ENCODE measurements around the gene ADAMTS12. TPM values are rescaled to one million over a fixed set of nuclear protein-coding genes. Genes with fewer than 3 reads are reported as not detected.

Gene ADAMTS12
- total and polyA plus RNA-seq, 10 of the 15 experiments (the other 5 are each of a cell fraction or from before 2014, with no cell fraction given), result 0.11 to 35.8 (median 20.7) TPM

DNA sequence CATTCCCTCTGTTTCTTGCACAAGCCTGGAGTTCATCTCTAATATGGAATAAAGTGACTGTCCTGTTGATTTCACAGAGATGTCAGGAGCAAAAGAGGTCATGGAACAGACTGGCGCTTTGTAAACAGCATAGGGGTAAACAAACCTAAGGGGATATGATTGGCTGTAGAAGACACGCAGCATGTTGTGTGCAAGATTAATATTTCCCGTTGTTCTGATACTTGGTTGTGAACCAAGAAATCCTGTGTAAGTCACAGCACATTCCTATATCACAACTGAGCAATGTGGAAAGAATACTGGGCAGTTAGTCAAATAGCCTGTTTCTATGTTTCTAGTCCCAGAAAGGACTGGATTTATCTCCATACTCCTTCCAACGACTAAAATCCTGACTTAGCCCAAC, 3.2 kb downstream of the ADAMTS12 start:
- H3K27me3 ChIP-seq (replicated peaks in 1 of 2; ENCODE audit: control insufficient read depth in 2 of 2, insufficient read depth in 2 of 2, low read length in 1 of 2), result no peaks in the 10 kb centered on the region
- H3K4me1 ChIP-seq (ENCODE audit: control insufficient read depth, insufficient read depth, low read length), result peaks cover 5% of the 10 kb centered on the region
- ChIA-PET CTCF (no interaction called here), RAD21 (ENCODE audit: unreplicated experiment) (no interaction called here), SMC1A (ENCODE audit: uncharacterized antibody, unreplicated experiment) (no interaction called here), POLR2A (no interaction called here)
- H3K36me3 ChIP-seq (ENCODE audit: control insufficient read depth in 2 of 2, insufficient read depth in 2 of 2, low read length in 1 of 2), result no peaks in the 10 kb centered on the region
- peak overlapping the region; percentile 53 for H3K4me2 ChIP-seq (ENCODE audit: control insufficient read depth, insufficient read depth)
- no peak for DNase-seq (ENCODE audit: low read depth, low spot score)
- in situ Hi-C loops (cut with MboI) (no loop called here), intact Hi-C loops (cut with micrococcal nuclease; ENCODE audit: unreplicated experiment) (no loop called here)
- 0 out of 2 replicates have a peak overlapping the region, but pooled peaks have one; percentile 17 for H3K4me3 ChIP-seq
- H3K79me2 ChIP-seq (ENCODE audit: control insufficient read depth, insufficient read depth, low read length), result peaks cover 15% of the 10 kb centered on the region
- FAIRE-seq, result no peak
- H2AFZ ChIP-seq (ENCODE audit: control insufficient read depth, low read depth, low read length), result no peak overlapping the region
- no peak for ATAC-seq
- H3K27ac ChIP-seq (ENCODE audit: control insufficient read depth, insufficient read depth), result peak overlapping the region; percentile 4; the same call in 1 of the 2 replicates
- no peaks in the 10 kb centered on the region; the same call in 2 of the 3 replicates for H3K9me3 ChIP-seq (replicated peaks; ENCODE audit: control insufficient read depth, insufficient read depth, low read length)
- TF ChIP-seq NFYA (IDR thresholded peaks at IDR 0.05; ENCODE audit: borderline replicate concordance, low read depth, low read length), result no peak
- TF ChIP-seq, protein P1, sequence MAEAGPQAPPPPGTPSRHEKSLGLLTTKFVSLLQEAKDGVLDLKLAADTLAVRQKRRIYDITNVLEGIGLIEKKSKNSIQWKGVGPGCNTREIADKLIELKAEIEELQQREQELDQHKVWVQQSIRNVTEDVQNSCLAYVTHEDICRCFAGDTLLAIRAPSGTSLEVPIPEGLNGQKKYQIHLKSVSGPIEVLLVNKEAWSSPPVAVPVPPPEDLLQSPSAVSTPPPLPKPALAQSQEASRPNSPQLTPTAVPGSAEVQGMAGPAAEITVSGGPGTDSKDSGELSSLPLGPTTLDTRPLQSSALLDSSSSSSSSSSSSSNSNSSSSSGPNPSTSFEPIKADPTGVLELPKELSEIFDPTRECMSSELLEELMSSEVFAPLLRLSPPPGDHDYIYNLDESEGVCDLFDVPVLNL (IDR thresholded peaks at IDR 0.05; ENCODE audit: low read depth, low read length), result no peak
- no peak for TF ChIP-seq TCF12 (IDR thresholded peaks at IDR 0.05; ENCODE audit: low read depth, low read length)
- no peak for TF ChIP-seq ETV6 (conservative IDR thresholded peaks at IDR 0.05 in 1 of 2, IDR thresholded peaks at IDR 0.05 in 1 of 2; ENCODE audit: borderline replicate concordance in 1 of 2, low read depth in 1 of 2)
- no peak for TF ChIP-seq IRF4 (IDR thresholded peaks at IDR 0.05; ENCODE audit: low read depth, low read length)
- TF ChIP-seq, protein P2, sequence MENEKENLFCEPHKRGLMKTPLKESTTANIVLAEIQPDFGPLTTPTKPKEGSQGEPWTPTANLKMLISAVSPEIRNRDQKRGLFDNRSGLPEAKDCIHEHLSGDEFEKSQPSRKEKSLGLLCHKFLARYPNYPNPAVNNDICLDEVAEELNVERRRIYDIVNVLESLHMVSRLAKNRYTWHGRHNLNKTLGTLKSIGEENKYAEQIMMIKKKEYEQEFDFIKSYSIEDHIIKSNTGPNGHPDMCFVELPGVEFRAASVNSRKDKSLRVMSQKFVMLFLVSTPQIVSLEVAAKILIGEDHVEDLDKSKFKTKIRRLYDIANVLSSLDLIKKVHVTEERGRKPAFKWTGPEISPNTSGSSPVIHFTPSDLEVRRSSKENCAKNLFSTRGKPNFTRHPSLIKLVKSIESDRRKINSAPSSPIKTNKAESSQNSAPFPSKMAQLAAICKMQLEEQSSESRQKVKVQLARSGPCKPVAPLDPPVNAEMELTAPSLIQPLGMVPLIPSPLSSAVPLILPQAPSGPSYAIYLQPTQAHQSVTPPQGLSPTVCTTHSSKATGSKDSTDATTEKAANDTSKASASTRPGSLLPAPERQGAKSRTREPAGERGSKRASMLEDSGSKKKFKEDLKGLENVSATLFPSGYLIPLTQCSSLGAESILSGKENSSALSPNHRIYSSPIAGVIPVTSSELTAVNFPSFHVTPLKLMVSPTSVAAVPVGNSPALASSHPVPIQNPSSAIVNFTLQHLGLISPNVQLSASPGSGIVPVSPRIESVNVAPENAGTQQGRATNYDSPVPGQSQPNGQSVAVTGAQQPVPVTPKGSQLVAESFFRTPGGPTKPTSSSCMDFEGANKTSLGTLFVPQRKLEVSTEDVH (IDR thresholded peaks at IDR 0.05; ENCODE audit: low read depth, partially characterized antibody), result no peak
- TF ChIP-seq NFIC (IDR thresholded peaks at IDR 0.05; ENCODE audit: low read depth, low read length), result no peak
- no peak for TF ChIP-seq BCL11A (IDR thresholded peaks at IDR 0.05; ENCODE audit: low read depth, low read length)
- no peak for TF ChIP-seq STAT3 (IDR thresholded peaks at IDR 0.05; ENCODE audit: low read depth, low read length)
- TF ChIP-seq CHD1 (IDR thresholded peaks at IDR 0.05; ENCODE audit: low read depth, low read length), result no peak
- TF ChIP-seq FOXK2 (IDR thresholded peaks at IDR 0.05), result no peak
- no peak for TF ChIP-seq ZBED1 (IDR thresholded peaks at IDR 0.05; ENCODE audit: borderline replicate concordance)
- TF ChIP-seq HCFC1 (IDR thresholded peaks at IDR 0.05; ENCODE audit: low read length), result no peak
- no peak for TF ChIP-seq RB1 (IDR thresholded peaks at IDR 0.05; ENCODE audit: borderline replicate concordance)
- TF ChIP-seq, protein P3, sequence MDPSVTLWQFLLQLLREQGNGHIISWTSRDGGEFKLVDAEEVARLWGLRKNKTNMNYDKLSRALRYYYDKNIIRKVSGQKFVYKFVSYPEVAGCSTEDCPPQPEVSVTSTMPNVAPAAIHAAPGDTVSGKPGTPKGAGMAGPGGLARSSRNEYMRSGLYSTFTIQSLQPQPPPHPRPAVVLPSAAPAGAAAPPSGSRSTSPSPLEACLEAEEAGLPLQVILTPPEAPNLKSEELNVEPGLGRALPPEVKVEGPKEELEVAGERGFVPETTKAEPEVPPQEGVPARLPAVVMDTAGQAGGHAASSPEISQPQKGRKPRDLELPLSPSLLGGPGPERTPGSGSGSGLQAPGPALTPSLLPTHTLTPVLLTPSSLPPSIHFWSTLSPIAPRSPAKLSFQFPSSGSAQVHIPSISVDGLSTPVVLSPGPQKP (IDR thresholded peaks at IDR 0.05; ENCODE audit: low read depth, low read length), result no peak
- H3K9ac ChIP-seq (ENCODE audit: control insufficient read depth, insufficient read depth, low read length), result no peak overlapping the region
- BruUV-seq (replicated peaks), result no TSS peak
- WGBS (ENCODE audit: insufficient coverage, insufficient replicate concordance, low lambda C conversion rate, missing lambda C conversion rate), result 56% methylated on average over 4 of the region's 4 CpGs
- H4K20me1 ChIP-seq (ENCODE audit: control insufficient read depth, insufficient read depth), result no peaks in the 10 kb centered on the region
